Central memory CD8-positive, alpha-beta T cell (primary cell): ENCODE measurements around the gene NRARP.
A peak's percentile ranks its signal among the peaks of the same experiment; 100 is the strongest.

Experiments used
- ATAC-seq: fragments of 150-1000 bp; cut with Tn5 transposase; replicated peaks from 2 replicates; pipeline ENCODE4 v1.10.0; 2022; ENCODE audit warnings: mild to moderate bottlenecking, moderate FRiP score, moderate number of reproducible peaks; ENCODE audit not compliant: poor library complexity, severe bottlenecking; ENCODE audit errors: extremely low read depth
- DNase-seq, 2 donors: peaks; one replicate each; pipeline ENCODE4 v3.0.0; 2021; ENCODE audit warnings: low spot score in 2 of 2
- H3K27ac Mint-ChIP-seq: one replicate; pipeline ENCODE4 v1.8.0; 2022; ENCODE audit warnings: low read depth, mild to moderate bottlenecking, moderate library complexity, mixed read lengths
- H3K27me3 Mint-ChIP-seq: one replicate; pipeline ENCODE4 v1.8.0; 2022; ENCODE audit warnings: mixed read lengths
- H3K36me3 Mint-ChIP-seq: one replicate; pipeline ENCODE4 v1.8.0; 2022; ENCODE audit warnings: mild to moderate bottlenecking, moderate library complexity, mixed read lengths; ENCODE audit not compliant: insufficient read depth
- H3K4me1 Mint-ChIP-seq: one replicate; pipeline ENCODE4 v1.8.0; 2022; ENCODE audit warnings: mixed read lengths
- H3K4me3 Mint-ChIP-seq: one replicate; pipeline ENCODE4 v1.8.0; 2022; ENCODE audit warnings: mild to moderate bottlenecking, moderate library complexity, mixed read lengths
- H3K9me3 Mint-ChIP-seq: one replicate; pipeline ENCODE4 v1.8.0; 2022; ENCODE audit warnings: mixed read lengths

The NRARP gene

GRCh38 chr9:137278721-137279711 is 23.1 kb downstream of the NRARP start:
- Mint-ChIP-seq H3K4me3 (no peak overlapping the region), H3K27ac (no peak overlapping the region), H3K4me1 (peaks cover 19% of the 10 kb centered on the region), H3K9me3 (no peaks in the 10 kb centered on the region), H3K36me3 (peaks cover 5% of the 10 kb centered on the region), H3K27me3 (no peaks in the 10 kb centered on the region)
- DNase-seq: no peak
- ATAC-seq: no peak

GRCh38 chr9:137278061-137278701 is 23.9 kb downstream of the NRARP start:
- ATAC-seq: no peak
- H3K4me1 Mint-ChIP-seq: peaks cover 19% of the 10 kb centered on the region
- peak overlapping the region; percentile 64 for H3K4me3 Mint-ChIP-seq
- no peaks in the 10 kb centered on the region for H3K27me3 Mint-ChIP-seq
- DNase-seq: no peak
- peaks cover 5% of the 10 kb centered on the region for H3K36me3 Mint-ChIP-seq
- no peak overlapping the region for H3K27ac Mint-ChIP-seq
- no peaks in the 10 kb centered on the region for H3K9me3 Mint-ChIP-seq

GRCh38 chr9:137277329-137278041 is 24.6 kb downstream of the NRARP start, which contains the start of gene TOR4A:
TOR4A (plus strand) TSS chr9:137277726; CDS start chr9:137278690, 964 bp downstream.
- peaks cover 19% of the 10 kb centered on the region for H3K4me1 Mint-ChIP-seq
- H3K27ac Mint-ChIP-seq: peak within 1 kb of the TSS; percentile 35
- no peaks in the 10 kb centered on the region for H3K27me3 Mint-ChIP-seq
- ATAC-seq: peak; percentile 54
- no peaks in the 10 kb centered on the region for H3K9me3 Mint-ChIP-seq
- peaks cover 5% of the 10 kb centered on the region for H3K36me3 Mint-ChIP-seq
- DNase-seq: no peak
- peak within 1 kb of the TSS; percentile 64 for H3K4me3 Mint-ChIP-seq

GRCh38 chr9:137276473-137277328 is 25.4 kb downstream of the NRARP start:
- no peak for DNase-seq
- no peaks in the 10 kb centered on the region for H3K9me3 Mint-ChIP-seq
- H3K36me3 Mint-ChIP-seq: peaks cover 5% of the 10 kb centered on the region
- H3K27ac Mint-ChIP-seq: peak overlapping the region; percentile 35
- H3K4me1 Mint-ChIP-seq: peaks cover 19% of the 10 kb centered on the region
- no peak for ATAC-seq
- H3K27me3 Mint-ChIP-seq: no peaks in the 10 kb centered on the region
- H3K4me3 Mint-ChIP-seq: peak overlapping the region; percentile 64

GRCh38 chr9:137275588-137276472 is 26.2 kb downstream of the NRARP start:
- Mint-ChIP-seq H3K9me3 (no peaks in the 10 kb centered on the region), H3K4me1 (peaks cover 25% of the 10 kb centered on the region), H3K36me3 (peaks cover 7% of the 10 kb centered on the region), H3K4me3 (peak overlapping the region; percentile 5), H3K27me3 (no peaks in the 10 kb centered on the region), H3K27ac (peak overlapping the region; percentile 77)
- no peak for DNase-seq
- ATAC-seq: no peak

GRCh38 chr9:137275203-137275587 is 26.9 kb downstream of the NRARP start:
- peak overlapping the region; percentile 77 for H3K27ac Mint-ChIP-seq
- H3K27me3 Mint-ChIP-seq: no peaks in the 10 kb centered on the region
- H3K36me3 Mint-ChIP-seq: peaks cover 7% of the 10 kb centered on the region
- H3K4me3 Mint-ChIP-seq: peak overlapping the region; percentile 5
- DNase-seq (no peak), ATAC-seq (no peak)
- H3K9me3 Mint-ChIP-seq: no peaks in the 10 kb centered on the region
- H3K4me1 Mint-ChIP-seq: peaks cover 25% of the 10 kb centered on the region

GRCh38 chr9:137273611-137274320 is 28.3 kb downstream of the NRARP start:
- H3K4me3 Mint-ChIP-seq: no peak overlapping the region
- DNase-seq (no peak), ATAC-seq (no peak)
- H3K4me1 Mint-ChIP-seq: peaks cover 25% of the 10 kb centered on the region
- no peaks in the 10 kb centered on the region for H3K9me3 Mint-ChIP-seq
- peaks cover 11% of the 10 kb centered on the region for H3K36me3 Mint-ChIP-seq
- no peaks in the 10 kb centered on the region for H3K27me3 Mint-ChIP-seq
- H3K27ac Mint-ChIP-seq: no peak overlapping the region

GRCh38 chr9:137273095-137273490 is 29.0 kb downstream of the NRARP start:
- peaks cover 13% of the 10 kb centered on the region for H3K36me3 Mint-ChIP-seq
- H3K4me3 Mint-ChIP-seq: no peak overlapping the region
- no peak for ATAC-seq
- no peaks in the 10 kb centered on the region for H3K9me3 Mint-ChIP-seq
- no peak for DNase-seq
- no peak overlapping the region for H3K27ac Mint-ChIP-seq
- H3K4me1 Mint-ChIP-seq: peaks cover 25% of the 10 kb centered on the region
- H3K27me3 Mint-ChIP-seq: no peaks in the 10 kb centered on the region

GRCh38 chr9:137272241-137273094 is 29.6 kb downstream of the NRARP start:
- Mint-ChIP-seq H3K27me3 (no peaks in the 10 kb centered on the region), H3K9me3 (no peaks in the 10 kb centered on the region), H3K27ac (no peak overlapping the region), H3K4me1 (peaks cover 22% of the 10 kb centered on the region), H3K36me3 (peaks cover 15% of the 10 kb centered on the region), H3K4me3 (no peak overlapping the region)
- no peak for DNase-seq
- no peak for ATAC-seq

- no peaks in the 10 kb centered on the region for H3K27me3 Mint-ChIP-seq
- H3K36me3 Mint-ChIP-seq: peaks cover 16% of the 10 kb centered on the region
- H3K27ac Mint-ChIP-seq: no peak overlapping the region
- DNase-seq (no peak), ATAC-seq (no peak)
- no peak overlapping the region for H3K4me3 Mint-ChIP-seq
- no peaks in the 10 kb centered on the region for H3K9me3 Mint-ChIP-seq
- peaks cover 19% of the 10 kb centered on the region for H3K4me1 Mint-ChIP-seq
Measured at GRCh38 chr9:137271696-137272076, 30.4 kb downstream of the NRARP start.
